Activated CD4-positive, alpha-beta T cell treated with anti-CD3 and anti-CD28 coated beads, Interleukin-2, amount 50 U/mL, for 24 hours (primary cell): Measurements from ENCODE around the gene ABCA4.
"Not testable (repeated sequence)": the region's sequence is repeated elsewhere in the genome, so short reads cannot be mapped to it uniquely, and the experiment has no call there.

Experiments
- DNase-seq, 2 donors: peaks; one replicate each; pipeline ENCODE4 v3.0.0-alpha.2; 2020; ENCODE audit warnings: low read depth in 1 of 2, low spot score in 1 of 2

ABCA4 gene

GRCh38 chr1:94120991-94121390 is at the start of gene ABCA4:
ABCA4 (minus strand) TSS chr1:94121148; CDS start chr1:94121045, 103 bp downstream.
- DNase-seq: no peak

GRCh38 chr1:94169126-94169525 is 48.2 kb upstream of the ABCA4 start:
- no peak for DNase-seq

GRCh38 chr1:94165843-94166242 is 44.9 kb upstream of the ABCA4 start:
- DNase-seq: no peak

- DNase-seq: not testable (repeated sequence)
Measured at GRCh38 chr1:94164885-94165284, 43.9 kb upstream of the ABCA4 start.

- DNase-seq: not testable (repeated sequence)
Measured at GRCh38 chr1:94164121-94164520, 43.2 kb upstream of the ABCA4 start.

- DNase-seq: not testable (repeated sequence)
Measured at GRCh38 chr1:94163249-94163648, 42.3 kb upstream of the ABCA4 start.

- no peak for DNase-seq
Measured at GRCh38 chr1:94160811-94161210, 39.9 kb upstream of the ABCA4 start.

- no peak for DNase-seq
Measured at GRCh38 chr1:94156096-94156625, 35.2 kb upstream of the ABCA4 start.

- DNase-seq: no peak
Measured at GRCh38 chr1:94154989-94155388, 34.0 kb upstream of the ABCA4 start.

GRCh38 chr1:94153133-94153532 is 32.2 kb upstream of the ABCA4 start:
- DNase-seq: no peak

- not testable (repeated sequence) for DNase-seq
Measured at GRCh38 chr1:94149166-94149565, 28.2 kb upstream of the ABCA4 start.

GRCh38 chr1:94146273-94146672 is 25.3 kb upstream of the ABCA4 start:
- no peak for DNase-seq

- no peak for DNase-seq
Measured at GRCh38 chr1:94144836-94145235, 23.9 kb upstream of the ABCA4 start.

- DNase-seq: no peak
Measured at GRCh38 chr1:94143809-94144176, 22.8 kb upstream of the ABCA4 start.

GRCh38 chr1:94143173-94143808 is 22.3 kb upstream of the ABCA4 start:
- no peak for DNase-seq

GRCh38 chr1:94142583-94142982 is 21.6 kb upstream of the ABCA4 start:
- no peak for DNase-seq

- DNase-seq: no peak
Measured at GRCh38 chr1:94142022-94142421, 21.1 kb upstream of the ABCA4 start.

GRCh38 chr1:94132111-94132510 is 11.2 kb upstream of the ABCA4 start:
- DNase-seq: no peak

GRCh38 chr1:94130851-94131595 is 10.1 kb upstream of the ABCA4 start:
- no peak for DNase-seq

- DNase-seq: no peak
Measured at GRCh38 chr1:94126651-94127050, 5.7 kb upstream of the ABCA4 start.

GRCh38 chr1:94125551-94126514 is 4.9 kb upstream of the ABCA4 start:
- DNase-seq: no peak
